ENCODE data around the gene ZNF777.

ZNF777 gene

DNA sequence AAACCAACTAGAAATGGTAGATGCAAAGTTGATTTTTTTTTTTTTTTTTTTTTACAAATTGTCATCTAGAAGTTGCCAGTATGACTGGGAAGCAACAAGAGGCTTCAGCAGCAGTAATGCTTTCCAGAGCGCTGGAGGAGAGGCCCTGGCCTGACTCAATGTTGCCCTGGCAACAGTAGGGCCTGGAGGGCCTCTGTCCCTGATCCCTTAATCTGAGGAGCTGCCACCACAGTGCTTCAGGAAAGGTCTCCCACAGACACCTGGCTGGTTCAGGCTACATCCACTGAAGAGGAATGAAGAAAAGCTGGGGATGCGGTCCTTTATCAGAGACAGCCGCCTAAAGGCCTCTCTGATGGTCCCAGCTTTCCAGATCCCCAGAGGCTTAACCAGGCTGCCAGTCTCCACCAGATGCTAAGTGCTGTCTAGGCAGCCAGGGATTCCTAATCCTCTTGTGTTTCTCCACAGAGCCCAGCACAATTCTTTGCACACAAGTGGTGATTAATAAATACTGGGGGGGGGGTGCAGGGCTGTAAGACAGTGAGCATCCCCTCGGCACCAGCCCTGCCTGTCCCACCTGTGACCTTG lies 33.7 kb downstream of the ZNF777 start:
- no peak overlapping the region for H3K4me3 ChIP-seq (ENCODE audit: low read depth, low read length)
- TF ChIP-seq, protein P1, sequence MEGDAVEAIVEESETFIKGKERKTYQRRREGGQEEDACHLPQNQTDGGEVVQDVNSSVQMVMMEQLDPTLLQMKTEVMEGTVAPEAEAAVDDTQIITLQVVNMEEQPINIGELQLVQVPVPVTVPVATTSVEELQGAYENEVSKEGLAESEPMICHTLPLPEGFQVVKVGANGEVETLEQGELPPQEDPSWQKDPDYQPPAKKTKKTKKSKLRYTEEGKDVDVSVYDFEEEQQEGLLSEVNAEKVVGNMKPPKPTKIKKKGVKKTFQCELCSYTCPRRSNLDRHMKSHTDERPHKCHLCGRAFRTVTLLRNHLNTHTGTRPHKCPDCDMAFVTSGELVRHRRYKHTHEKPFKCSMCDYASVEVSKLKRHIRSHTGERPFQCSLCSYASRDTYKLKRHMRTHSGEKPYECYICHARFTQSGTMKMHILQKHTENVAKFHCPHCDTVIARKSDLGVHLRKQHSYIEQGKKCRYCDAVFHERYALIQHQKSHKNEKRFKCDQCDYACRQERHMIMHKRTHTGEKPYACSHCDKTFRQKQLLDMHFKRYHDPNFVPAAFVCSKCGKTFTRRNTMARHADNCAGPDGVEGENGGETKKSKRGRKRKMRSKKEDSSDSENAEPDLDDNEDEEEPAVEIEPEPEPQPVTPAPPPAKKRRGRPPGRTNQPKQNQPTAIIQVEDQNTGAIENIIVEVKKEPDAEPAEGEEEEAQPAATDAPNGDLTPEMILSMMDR (conservative IDR thresholded peaks at IDR 0.05; ENCODE audit: low read depth, low read length), result no peak
- no peak for DNase-seq (ENCODE audit: low read depth)

DNA sequence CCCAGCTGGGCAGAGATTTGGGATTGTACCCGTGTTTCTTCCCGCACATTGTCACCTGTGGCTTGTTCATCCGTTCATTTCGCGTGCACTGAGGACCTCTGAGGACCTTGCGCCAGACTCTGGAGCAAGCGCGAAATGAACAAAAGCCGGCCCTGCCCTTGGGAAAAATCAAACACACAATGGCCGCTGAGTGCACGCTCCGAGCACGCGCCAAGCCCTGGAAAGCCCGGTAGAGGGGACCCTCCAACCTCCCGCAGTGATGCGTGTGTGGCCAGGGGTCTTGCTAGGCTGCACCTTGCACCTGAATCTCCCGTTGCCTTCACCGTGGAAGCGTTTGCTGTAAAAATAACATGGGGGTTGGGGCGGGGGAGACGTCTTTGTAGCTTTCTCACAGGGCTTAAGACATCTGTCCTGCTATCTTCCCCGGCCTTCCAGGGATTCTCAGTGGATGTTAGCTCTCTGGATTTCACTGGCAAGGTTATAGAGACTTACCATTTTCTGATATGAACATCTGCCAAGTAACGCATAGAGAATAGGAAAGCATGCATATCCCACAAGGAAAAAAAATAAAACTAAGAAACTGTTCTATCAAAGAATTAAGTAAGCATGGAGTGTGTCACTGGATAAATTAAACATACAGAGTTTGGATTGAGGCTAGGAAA lies 37.3 kb downstream of the ZNF777 start:
- TF ChIP-seq, protein P1 (conservative IDR thresholded peaks at IDR 0.05; ENCODE audit: low read depth, low read length), result no peak
- DNase-seq (ENCODE audit: low read depth), result no peak
- H3K4me3 ChIP-seq (ENCODE audit: low read depth, low read length), result peak overlapping the region; percentile 59

DNA sequence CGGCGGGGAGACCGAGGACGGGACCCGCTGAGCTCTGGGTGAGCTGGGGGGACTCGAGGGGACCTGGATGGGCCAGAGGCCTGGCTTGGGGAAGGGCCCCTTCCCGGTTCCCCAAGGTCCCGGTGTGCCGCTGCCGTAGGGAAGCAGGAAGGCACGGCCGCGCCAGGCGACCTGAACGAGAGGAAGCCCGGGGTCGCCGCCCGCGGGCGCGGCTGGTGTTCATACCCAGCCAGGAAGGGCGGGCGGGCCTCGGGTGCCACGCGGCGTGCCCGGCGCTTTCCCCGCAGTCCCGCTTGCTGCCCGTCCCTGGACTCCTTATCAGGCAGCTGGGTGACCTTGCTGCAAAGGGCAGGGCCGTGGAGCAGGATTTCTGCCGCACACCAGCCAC lies 38.0 kb downstream of the ZNF777 start:
- peak overlapping the region; percentile 59 for H3K4me3 ChIP-seq (ENCODE audit: low read depth, low read length)
- no peak for DNase-seq (ENCODE audit: low read depth)
- TF ChIP-seq, protein P1 (conservative IDR thresholded peaks at IDR 0.05; ENCODE audit: low read depth, low read length), result no peak

DNA sequence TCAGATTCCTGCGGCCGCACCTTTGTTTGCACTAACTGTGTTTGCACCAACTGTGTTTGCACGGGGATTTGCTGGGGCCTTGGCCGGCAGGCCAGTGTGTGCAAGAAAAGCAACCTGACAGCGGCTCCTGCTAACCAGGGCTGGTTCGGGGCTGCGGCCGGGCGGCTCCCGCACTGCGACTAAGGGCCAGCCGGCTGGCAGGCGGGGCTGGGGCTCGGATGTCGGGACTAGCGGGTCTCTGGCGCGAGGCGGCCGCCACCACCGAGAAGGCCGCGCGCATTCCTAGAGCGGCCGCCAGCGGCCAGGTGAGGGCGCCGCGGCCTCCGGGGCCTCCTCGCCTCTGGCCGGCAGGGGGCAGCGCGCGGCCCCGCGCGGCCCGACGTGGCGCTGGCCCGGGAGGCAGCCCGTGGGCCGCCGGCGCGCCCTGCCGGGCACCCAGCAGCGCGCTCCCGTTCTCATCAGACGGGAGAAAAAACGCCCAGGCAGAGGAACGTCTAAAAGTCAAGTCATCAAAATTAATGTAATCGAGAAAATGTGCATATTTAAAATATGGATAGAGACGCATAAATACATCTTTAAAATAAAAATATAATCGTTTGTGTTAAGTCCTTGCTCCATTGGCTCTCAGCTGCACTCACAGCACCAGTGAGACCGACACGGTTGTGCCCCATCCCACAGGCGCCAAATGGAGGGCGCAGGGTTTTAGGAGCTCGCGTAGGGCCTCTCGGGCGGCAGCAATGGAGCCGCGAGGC lies 38.5 kb downstream of the ZNF777 start:
- TF ChIP-seq, protein P1 (conservative IDR thresholded peaks at IDR 0.05; ENCODE audit: low read depth, low read length), result peak; percentile 46
- DNase-seq (ENCODE audit: low read depth), result peak; percentile 73
- peak overlapping the region; percentile 59 for H3K4me3 ChIP-seq (ENCODE audit: low read depth, low read length)

DNA sequence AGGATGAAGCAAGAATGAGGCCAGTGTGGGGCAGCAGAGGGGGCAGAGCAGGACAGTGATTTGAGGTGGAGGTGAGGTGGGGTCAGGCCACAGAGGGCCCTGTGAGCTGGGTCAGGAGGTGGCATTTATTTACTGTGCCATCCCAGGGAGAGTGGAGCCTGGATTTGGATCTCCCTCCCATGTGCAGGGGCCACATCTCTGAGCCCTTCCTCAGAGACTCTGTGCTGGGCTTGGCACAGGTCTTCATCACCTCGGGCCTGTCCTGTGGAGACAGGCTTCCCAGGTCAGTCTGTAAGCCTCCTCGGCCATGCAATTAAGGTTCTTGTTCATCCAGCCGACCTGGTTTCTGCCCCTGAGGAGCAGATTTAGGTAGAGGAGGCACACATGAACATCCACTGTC lies 40.9 kb downstream of the ZNF777 start:
- H3K4me3 ChIP-seq (ENCODE audit: low read depth, low read length), result no peak overlapping the region
- no peak for DNase-seq (ENCODE audit: low read depth)
- TF ChIP-seq, protein P1 (conservative IDR thresholded peaks at IDR 0.05; ENCODE audit: low read depth, low read length), result no peak

DNA sequence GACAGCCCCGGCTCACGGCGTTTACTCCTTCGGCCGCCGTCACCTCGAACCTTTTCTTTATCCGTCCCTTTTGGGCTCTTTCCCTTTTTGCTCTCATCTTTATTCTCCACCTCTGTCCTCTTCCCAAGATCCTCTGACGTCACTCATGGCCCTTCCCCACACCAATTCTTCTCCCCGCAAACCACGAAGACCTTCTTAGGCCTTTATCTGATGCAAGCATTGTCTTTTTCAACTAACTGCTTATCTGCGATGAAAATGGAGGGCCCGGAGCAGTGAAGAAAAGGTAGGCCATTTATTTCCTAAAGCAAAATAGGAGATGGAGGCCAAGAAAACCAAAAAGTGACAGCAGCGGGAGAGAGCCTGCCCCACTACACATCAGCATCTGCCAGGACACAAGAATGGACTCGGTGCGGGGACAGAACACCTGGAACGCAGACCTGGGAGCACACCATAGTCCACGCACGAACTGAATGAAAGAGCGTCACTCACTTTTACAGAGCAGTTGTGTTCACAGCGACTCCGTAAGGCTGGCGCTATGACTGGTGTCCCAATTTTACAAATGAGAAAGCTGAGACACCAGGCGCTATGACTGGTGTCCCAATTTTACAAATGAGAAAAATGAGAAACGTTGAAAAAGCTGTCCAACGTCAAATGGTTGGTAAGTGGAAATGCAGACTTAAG lies 45.3 kb downstream of the ZNF777 start:
- DNase-seq (ENCODE audit: low read depth), result peak; percentile 53
- TF ChIP-seq, protein P1 (conservative IDR thresholded peaks at IDR 0.05; ENCODE audit: low read depth, low read length), result no peak
- H3K4me3 ChIP-seq (ENCODE audit: low read depth, low read length), result peak overlapping the region; percentile 52

Measured in choroid plexus epithelial cell (primary cell).